Activated CD4-positive, alpha-beta T cell treated with anti-CD3 and anti-CD28 coated beads for 36 hours (primary cell): ENCODE measurements around the gene PCNT. TPM values are rescaled to one million over a fixed set of nuclear protein-coding genes. Genes with fewer than 3 reads are reported as not detected.

Source experiments
- ATAC-seq: fragments of 200-7000 bp; cut with Tn5 transposase; one replicate; pipeline ENCODE4 v1.10.0; 2021; ENCODE audit warnings: mild to moderate bottlenecking, moderate library complexity
- CTCF ChIA-PET: fragments of 350-600 bp; sonication (Branson Sonifier 250); formaldehyde crosslinking; loops from one replicate; lab custom pipeline; 2021; ENCODE audit warnings: antibody characterized with exemption; lab: Charles Lee
- POLR2A ChIA-PET: fragments of 350-600 bp; sonication (Branson Sonifier 250); formaldehyde crosslinking; loops from one replicate; lab custom pipeline; 2021; ENCODE audit warnings: antibody characterized with exemption, inconsistent platforms; lab: Charles Lee
- DNase-seq: peaks from one replicate; pipeline ENCODE4 v3.0.0-alpha.2; 2020
- H3K27ac Mint-ChIP-seq: one replicate; pipeline ENCODE4 v1.8.0; 2021; ENCODE audit warnings: mixed read lengths
- H3K27me3 Mint-ChIP-seq: one replicate; pipeline ENCODE4 v1.8.0; 2021; ENCODE audit warnings: mixed read lengths
- H3K36me3 Mint-ChIP-seq: one replicate; pipeline ENCODE4 v1.8.0; 2021; ENCODE audit warnings: low read depth, mixed read lengths
- H3K4me1 Mint-ChIP-seq: one replicate; pipeline ENCODE4 v1.8.0; 2021; ENCODE audit warnings: mixed read lengths
- H3K4me3 Mint-ChIP-seq: one replicate; pipeline ENCODE4 v1.8.0; 2021; ENCODE audit warnings: mild to moderate bottlenecking, moderate library complexity, mixed read lengths
- H3K9me3 Mint-ChIP-seq: one replicate; pipeline ENCODE4 v1.8.0; 2021; ENCODE audit warnings: low read depth, mixed read lengths
- intact Hi-C, 2 experiments: fragments of 100-400 bp; cut with DNase I in 1 of 2; cut with micrococcal nuclease in 1 of 2; formaldehyde crosslinking; loops; one replicate each; pipeline versions ENCODE4 v1.14.2 to v1.15.1; 2022 to 2024; cut with DNase I, micrococcal nuclease
- total RNA-seq, 2 experiments: library from RNA; stranded (reverse); gene quantifications; one replicate each; pipeline ENCODE4 v1.2.3, GENCODE V29; 2021

The PCNT gene
- total RNA-seq, 2 experiments from 2014 or later, result 46.5 to 47.7 TPM

GRCh38 chr21:46434322-46434958 lies 110.5 kb downstream of the PCNT start:
- Mint-ChIP-seq H3K4me1 (no peaks in the 10 kb centered on the region), H3K27ac (no peak overlapping the region), H3K36me3 (peaks cover 46% of the 10 kb centered on the region), H3K4me3 (no peak overlapping the region), H3K9me3 (no peaks in the 10 kb centered on the region), H3K27me3 (no peaks in the 10 kb centered on the region)
- DNase-seq (no peak), ATAC-seq (no peak)
- POLR2A ChIA-PET, result no interaction called here
- intact Hi-C loops, result no loop called here
- CTCF ChIA-PET, result interaction anchor here (0.7 kb wide), 1 partner anchor 35 kb away, joined by 3 read pairs; no protein-coding TSS in a partner anchor

- no peaks in the 10 kb centered on the region for H3K4me1 Mint-ChIP-seq
- POLR2A ChIA-PET, result no interaction called here
- intact Hi-C loops, result no loop called here
- H3K4me3 Mint-ChIP-seq, result no peak overlapping the region
- no peak for ATAC-seq
- no peaks in the 10 kb centered on the region for H3K9me3 Mint-ChIP-seq
- H3K27me3 Mint-ChIP-seq, result no peaks in the 10 kb centered on the region
- no peak for DNase-seq
- no peak overlapping the region for H3K27ac Mint-ChIP-seq
- H3K36me3 Mint-ChIP-seq, result peaks cover 49% of the 10 kb centered on the region
- CTCF ChIA-PET, result no interaction called here
Observed at GRCh38 chr21:46435786-46436227, 111.9 kb downstream of the PCNT start.

- no peaks in the 10 kb centered on the region for H3K4me1 Mint-ChIP-seq
- ATAC-seq (no peak), DNase-seq (no peak)
- H3K4me3 Mint-ChIP-seq, result no peak overlapping the region
- ChIA-PET POLR2A (no interaction called here), CTCF (no interaction called here)
- intact Hi-C loops, result no loop called here
- no peaks in the 10 kb centered on the region for H3K27me3 Mint-ChIP-seq
- no peaks in the 10 kb centered on the region for H3K9me3 Mint-ChIP-seq
- H3K27ac Mint-ChIP-seq, result no peak overlapping the region
- peaks cover 46% of the 10 kb centered on the region for H3K36me3 Mint-ChIP-seq
Observed at GRCh38 chr21:46436621-46437020, 112.7 kb downstream of the PCNT start.

GRCh38 chr21:46437096-46437498 lies 113.1 kb downstream of the PCNT start:
- no peak overlapping the region for H3K27ac Mint-ChIP-seq
- H3K4me3 Mint-ChIP-seq, result no peak overlapping the region
- ATAC-seq, result no peak
- no peaks in the 10 kb centered on the region for H3K27me3 Mint-ChIP-seq
- ChIA-PET POLR2A (no interaction called here), CTCF (interaction anchor here (0.6 kb wide), 1 partner anchor 14 kb away, joined by 3 read pairs; no protein-coding TSS in a partner anchor)
- H3K36me3 Mint-ChIP-seq, result peaks cover 43% of the 10 kb centered on the region
- DNase-seq, result no peak
- no peaks in the 10 kb centered on the region for H3K9me3 Mint-ChIP-seq
- no peaks in the 10 kb centered on the region for H3K4me1 Mint-ChIP-seq
- intact Hi-C loops, result no loop called here

GRCh38 chr21:46437511-46437910 lies 113.6 kb downstream of the PCNT start:
- ATAC-seq, result no peak
- Mint-ChIP-seq H3K27ac (no peak overlapping the region), H3K36me3 (peaks cover 43% of the 10 kb centered on the region), H3K9me3 (no peaks in the 10 kb centered on the region), H3K4me1 (no peaks in the 10 kb centered on the region), H3K4me3 (no peak overlapping the region), H3K27me3 (no peaks in the 10 kb centered on the region)
- intact Hi-C loops, result no loop called here
- POLR2A ChIA-PET, result no interaction called here
- CTCF ChIA-PET, result interaction anchor here (0.6 kb wide), 1 partner anchor 14 kb away, joined by 3 read pairs; no protein-coding TSS in a partner anchor
- DNase-seq, result no peak

GRCh38 chr21:46438241-46438640 lies 114.3 kb downstream of the PCNT start:
- Mint-ChIP-seq H3K36me3 (peaks cover 45% of the 10 kb centered on the region), H3K27me3 (no peaks in the 10 kb centered on the region), H3K4me3 (no peak overlapping the region), H3K4me1 (no peaks in the 10 kb centered on the region), H3K27ac (no peak overlapping the region), H3K9me3 (no peaks in the 10 kb centered on the region)
- intact Hi-C loops, result no loop called here
- ChIA-PET CTCF (no interaction called here), POLR2A (no interaction called here)
- DNase-seq, result no peak
- ATAC-seq, result no peak

- no peaks in the 10 kb centered on the region for H3K27me3 Mint-ChIP-seq
- intact Hi-C loops, result no loop called here
- H3K4me1 Mint-ChIP-seq, result no peaks in the 10 kb centered on the region
- H3K9me3 Mint-ChIP-seq, result no peaks in the 10 kb centered on the region
- no peak for ATAC-seq
- POLR2A ChIA-PET, result no interaction called here
- H3K4me3 Mint-ChIP-seq, result no peak overlapping the region
- peaks cover 42% of the 10 kb centered on the region for H3K36me3 Mint-ChIP-seq
- no peak overlapping the region for H3K27ac Mint-ChIP-seq
- CTCF ChIA-PET, result no interaction called here
- no peak for DNase-seq
Observed at GRCh38 chr21:46439906-46440305, 116.0 kb downstream of the PCNT start.

GRCh38 chr21:46441331-46441730 lies 117.4 kb downstream of the PCNT start:
- Mint-ChIP-seq H3K4me1 (no peaks in the 10 kb centered on the region), H3K27ac (no peak overlapping the region), H3K9me3 (no peaks in the 10 kb centered on the region), H3K27me3 (no peaks in the 10 kb centered on the region), H3K36me3 (peaks cover 42% of the 10 kb centered on the region), H3K4me3 (no peak overlapping the region)
- ChIA-PET POLR2A (interaction anchor here (0.5 kb wide), 1 partner anchor 62 kb away, joined by 3 read pairs; no protein-coding TSS in a partner anchor), CTCF (interaction anchor here (0.6 kb wide), 1 partner anchor 949 kb away, joined by 3 read pairs; no protein-coding TSS in a partner anchor)
- DNase-seq, result no peak
- intact Hi-C loops, result no loop called here
- no peak for ATAC-seq

GRCh38 chr21:46441961-46442498 lies 118.1 kb downstream of the PCNT start:
- Mint-ChIP-seq H3K27me3 (no peaks in the 10 kb centered on the region), H3K4me3 (no peak overlapping the region), H3K36me3 (peaks cover 42% of the 10 kb centered on the region), H3K4me1 (no peaks in the 10 kb centered on the region), H3K9me3 (no peaks in the 10 kb centered on the region), H3K27ac (no peak overlapping the region)
- intact Hi-C loops, result no loop called here
- no peak for DNase-seq
- ChIA-PET POLR2A (interaction anchor here (0.5 kb wide), 1 partner anchor 61 kb away, joined by 3 read pairs; no protein-coding TSS in a partner anchor), CTCF (interaction anchor here (0.6 kb wide), 1 partner anchor 950 kb away, joined by 3 read pairs; no protein-coding TSS in a partner anchor)
- no peak for ATAC-seq

- Mint-ChIP-seq H3K27ac (no peak overlapping the region), H3K36me3 (peaks cover 41% of the 10 kb centered on the region), H3K9me3 (no peaks in the 10 kb centered on the region), H3K4me3 (no peak overlapping the region), H3K27me3 (no peaks in the 10 kb centered on the region), H3K4me1 (no peaks in the 10 kb centered on the region)
- intact Hi-C loops, result no loop called here
- ChIA-PET CTCF (no interaction called here), POLR2A (no interaction called here)
- DNase-seq (no peak), ATAC-seq (no peak)
Observed at GRCh38 chr21:46442938-46443337, 119.0 kb downstream of the PCNT start.

GRCh38 chr21:46443910-46444309 lies 120.0 kb downstream of the PCNT start:
- Mint-ChIP-seq H3K27ac (no peak overlapping the region), H3K27me3 (no peaks in the 10 kb centered on the region), H3K4me3 (no peak overlapping the region), H3K36me3 (peaks cover 47% of the 10 kb centered on the region), H3K4me1 (no peaks in the 10 kb centered on the region), H3K9me3 (peaks cover 6% of the 10 kb centered on the region)
- intact Hi-C loops, result no loop called here
- ChIA-PET CTCF (interaction anchor here (1.3 kb wide), 1 partner anchor 12 kb away, joined by 6 read pairs; no protein-coding TSS in a partner anchor), POLR2A (no interaction called here)
- ATAC-seq (no peak), DNase-seq (no peak)

- ChIA-PET POLR2A (no interaction called here), CTCF (interaction anchor here (0.7 kb wide), 1 partner anchor 8 kb away, joined by 5 read pairs; no protein-coding TSS in a partner anchor)
- Mint-ChIP-seq H3K4me3 (no peak overlapping the region), H3K36me3 (peaks cover 46% of the 10 kb centered on the region), H3K27ac (no peak overlapping the region), H3K9me3 (peaks cover 8% of the 10 kb centered on the region), H3K27me3 (no peaks in the 10 kb centered on the region), H3K4me1 (no peaks in the 10 kb centered on the region)
- no peak for ATAC-seq
- intact Hi-C loops, result no loop called here
- DNase-seq, result no peak
Observed at GRCh38 chr21:46448108-46448507, 124.2 kb downstream of the PCNT start.
